HCT116 (cell line): ENCODE results near the gene FAM76B. TPM values are rescaled to one million over a fixed set of nuclear protein-coding genes. Genes with fewer than 3 reads are reported as not detected.

Source experiments
- ATAC-seq: fragments of 200-7000 bp; cut with Tn5 transposase; 2 replicates; pipeline ENCODE4 v1.9.1; 2020; ENCODE audit warnings: mild to moderate bottlenecking, moderate library complexity
- BruUV-seq: library from RNA; stranded (reverse); fragments of 400-500 nt; replicated peaks from 2 replicates; lab custom pipeline; 2021; lab: Mats Ljungman, UMichigan
- CTCF ChIA-PET: fragments of 300-600 bp; sonication (Branson Sonifier 250); formaldehyde crosslinking; loops from one replicate; lab custom pipeline; 2021; ENCODE audit warnings: antibody characterized with exemption; lab: Charles Lee
- POLR2A ChIA-PET: fragments of 300-600, 350-600 bp; sonication (Branson Sonifier 250); formaldehyde crosslinking; loops from one replicate; lab custom pipeline; 2021; ENCODE audit warnings: antibody characterized with exemption; lab: Charles Lee
- RAD21 ChIA-PET, 2 experiments: fragments of 300-600 bp; sonication (Branson Sonifier 250); formaldehyde crosslinking; loops; one replicate each; lab custom pipeline; 2023; ENCODE audit warnings: low total read pairs in 2 of 2; ENCODE audit not compliant: uncharacterized antibody in 2 of 2, unreplicated experiment in 2 of 2, low non-redundant PET in 1 of 2; lab: Charles Lee
- DNase-seq: peaks from one replicate; pipeline ENCODE4 v3.0.0-alpha.2; 2010; ENCODE audit warnings: low read depth, low spot score
- H2AFZ ChIP-seq: fragments of 200-600 bp; shearing (Covaris generic), sonication (generic); 2 replicates; pipeline ENCODE4 v1.6.1; 2017; ENCODE audit warnings: low read depth, mixed run types, mixed read lengths, antibody characterized with exemption, low read length; ENCODE audit not compliant: poor library complexity, severe bottlenecking
- H3K27ac ChIP-seq: 2 replicates; pipeline ENCODE4 v1.5.1; 2012; ENCODE audit warnings: low read depth, low read length
- H3K27me3 ChIP-seq: fragments of 200-600 bp; sonication (generic); 2 replicates; pipeline ENCODE4 v1.6.1; 2016; ENCODE audit warnings: mixed run types, low read length, mixed read lengths; ENCODE audit not compliant: insufficient read depth
- H3K36me3 ChIP-seq, 2 experiments: fragments of 200-500 bp in 1 of 2; fragments of 200-600 bp in 1 of 2; sonication (Bioruptor generic) in 1 of 2; sonication (generic) in 1 of 2; 2 replicates each; pipeline versions ENCODE4 v1.5.1 to v1.6.1; 2014 to 2016; ENCODE audit warnings: low read length in 2 of 2, inconsistent platforms in 1 of 2, mixed read lengths in 1 of 2, mixed run types in 1 of 2; ENCODE audit not compliant: insufficient read depth in 2 of 2, control insufficient read depth in 1 of 2
- H3K4me1 ChIP-seq, 2 experiments: fragments of 200-600 bp in 1 of 2; sonication (generic) in 1 of 2; 2 replicates each; pipeline versions ENCODE4 v1.5.1 to v1.6.1; 2012 to 2017; ENCODE audit warnings: low read length in 2 of 2, inconsistent platforms in 1 of 2, mild to moderate bottlenecking in 1 of 2, mixed read lengths in 1 of 2, mixed run types in 1 of 2, moderate library complexity in 1 of 2; ENCODE audit not compliant: insufficient read depth in 2 of 2, control insufficient read depth in 1 of 2
- H3K4me2 ChIP-seq: fragments of 200-600 bp; sonication (generic); 2 replicates; pipeline ENCODE4 v1.6.1; 2017; ENCODE audit warnings: mixed run types, low read length, mixed read lengths
- H3K4me3 ChIP-seq, 2 experiments: fragments of 200-600 bp in 1 of 2; sonication (generic) in 1 of 2; replicated peaks in 1 of 2; 2 replicates each; pipeline ENCODE4 v1.5.1; 2011 to 2016; ENCODE audit warnings: low read length in 2 of 2, control low read depth in 1 of 2, low read depth in 1 of 2, mild to moderate bottlenecking in 1 of 2, mixed read lengths in 1 of 2, mixed run types in 1 of 2
- H3K79me2 ChIP-seq: fragments of 200-600 bp; sonication (generic); 2 replicates; pipeline ENCODE4 v1.6.1; 2017; ENCODE audit warnings: mild to moderate bottlenecking, mixed run types, low read length, moderate library complexity, mixed read lengths; ENCODE audit not compliant: insufficient read depth
- H3K9ac ChIP-seq: fragments of 200-600 bp; sonication (generic); 2 replicates; pipeline ENCODE4 v1.6.1; 2016; ENCODE audit warnings: low read length, mixed read lengths
- H3K9me2 ChIP-seq: fragments of 200-600 bp; sonication (generic), shearing (Covaris generic); 2 replicates; pipeline ENCODE4 v1.6.1; 2017; ENCODE audit warnings: mixed run types, mild to moderate bottlenecking, moderate library complexity; ENCODE audit not compliant: insufficient read depth
- H3K9me3 ChIP-seq, 2 experiments: fragments of 200-500 bp in 1 of 2; fragments of 200-600 bp in 1 of 2; sonication (Bioruptor generic) in 1 of 2; sonication (generic) in 1 of 2; 2 replicates each; pipeline ENCODE4 v1.6.1; 2014 to 2017; ENCODE audit warnings: low read length in 2 of 2, mixed read lengths in 2 of 2, inconsistent platforms in 1 of 2, low read depth in 1 of 2, mild to moderate bottlenecking in 1 of 2, mixed run types in 1 of 2, moderate library complexity in 1 of 2; ENCODE audit not compliant: control insufficient read depth in 1 of 2, insufficient read depth in 1 of 2
- H4K20me1 ChIP-seq: fragments of 200-600 bp; sonication (generic), shearing (Covaris generic); 2 replicates; pipeline ENCODE4 v1.6.1; 2017; ENCODE audit warnings: mixed run types, mild to moderate bottlenecking, moderate library complexity; ENCODE audit not compliant: insufficient read depth
- CBX3 ChIP-seq: IDR thresholded peaks from 2 replicates; pipeline ENCODE4 v1.6.1; 2012; ENCODE audit warnings: low read depth
- CTCF ChIP-seq, 3 experiments: fragments of 200-600 bp in 1 of 3; sonication (generic) in 1 of 3; IDR thresholded peaks in 2 of 3; conservative IDR thresholded peaks in 1 of 3; 2 replicates each; pipeline ENCODE4 v1.5.1; 2012 to 2017; ENCODE audit warnings: low read depth in 2 of 3, low read length in 2 of 3, antibody characterized with exemption in 1 of 3, borderline replicate concordance in 1 of 3, control low read depth in 1 of 3, mild to moderate bottlenecking in 1 of 3, mixed read lengths in 1 of 3, mixed run types in 1 of 3, moderate library complexity in 1 of 3; ENCODE audit not compliant: insufficient read depth in 1 of 3
- FOSL1 ChIP-seq: IDR thresholded peaks from 2 replicates; pipeline ENCODE4 v1.6.1; 2012; ENCODE audit warnings: low read depth
- JUND ChIP-seq: IDR thresholded peaks from 2 replicates; pipeline ENCODE4 v1.6.1; 2012
- POLR2A ChIP-seq: IDR thresholded peaks from 2 replicates; pipeline ENCODE4 v1.7.0; 2011; ENCODE audit warnings: borderline replicate concordance; ENCODE audit not compliant: insufficient read depth, insufficient read length; ENCODE audit errors: extremely low read depth
- REST ChIP-seq: IDR thresholded peaks from 2 replicates; pipeline ENCODE4 v1.6.1; 2012; ENCODE audit warnings: low read depth
- SIN3A ChIP-seq: IDR thresholded peaks from 2 replicates; pipeline ENCODE4 v1.6.1; 2012; ENCODE audit warnings: low read depth
- TCF7L2 ChIP-seq: IDR thresholded peaks from 2 replicates; pipeline ENCODE4 v1.7.0; 2011; ENCODE audit warnings: borderline replicate concordance, inconsistent platforms; ENCODE audit not compliant: insufficient read depth, insufficient read length; ENCODE audit errors: extremely low read depth
- ZNF274 ChIP-seq: fragments of 200-500 bp; sonication (Bioruptor generic); IDR thresholded peaks from 2 replicates; pipeline ENCODE4 v1.6.1; 2014; ENCODE audit warnings: mild to moderate bottlenecking, low read depth, low read length, inconsistent platforms
- intact Hi-C: fragments of 100-400 bp; cut with micrococcal nuclease; formaldehyde crosslinking; loops from 2 replicates; pipeline ENCODE4 v1.10.0; 2022
- total RNA-seq: library from RNA; stranded (reverse); gene quantifications from one replicate; pipeline ENCODE4 v1.2.1, GENCODE V29; 2021; ENCODE audit not compliant: unreplicated experiment

Gene FAM76B
- total RNA-seq, 1 experiment from 2014 or later, result 27.5 TPM

- no peak for TF ChIP-seq SIN3A
- TF ChIP-seq CTCF (IDR thresholded peaks at IDR 0.05 in 2 of 3, conservative IDR thresholded peaks at IDR 0.05 in 1 of 3; ENCODE audit: borderline replicate concordance in 1 of 3, insufficient read depth in 1 of 3, low read depth in 2 of 3, low read length in 2 of 3), result no peak
- TF ChIP-seq FOSL1, result no peak
- no peak for TF ChIP-seq ZNF274
- no peak for TF ChIP-seq REST
- no peak for TF ChIP-seq JUND
- TF ChIP-seq POLR2A, result no peak
- TF ChIP-seq TCF7L2, result no peak
- no peak for TF ChIP-seq CBX3
- no peak overlapping the region for H3K4me2 ChIP-seq
- BruUV-seq, result no TSS peak
- H4K20me1 ChIP-seq, result no peaks in the 10 kb centered on the region; the same call in 1 of the 2 replicates
- H3K9ac ChIP-seq, result no peak overlapping the region
- intact Hi-C loops, result no loop called here
- ChIA-PET CTCF (interaction anchor here (0.5 kb wide), 1 partner anchor 594 kb away, joined by 3 read pairs; no protein-coding TSS in a partner anchor), RAD21 (no interaction called here), POLR2A (interaction anchor here (1.3 kb wide), 1 partner anchor 9 kb away, joined by 5 read pairs; the partner anchor contains the start of gene CEP57)
- no peak for DNase-seq
- H3K36me3 ChIP-seq, result 0 out of 4 replicates have a peak, but pooled peaks cover 0 to 6% of the 10 kb centered on the region in 2 experiments
- H2AFZ ChIP-seq, result no peak overlapping the region
- H3K9me3 ChIP-seq, result no peaks in the 10 kb centered on the region
- H3K4me1 ChIP-seq, result no peaks in the 10 kb centered on the region
- no peak overlapping the region for H3K27ac ChIP-seq
- H3K9me2 ChIP-seq, result no peaks in the 10 kb centered on the region
- H3K27me3 ChIP-seq, result no peaks in the 10 kb centered on the region
- no peak overlapping the region for H3K4me3 ChIP-seq
- ATAC-seq, result no peak
- H3K79me2 ChIP-seq, result peaks cover 18% of the 10 kb centered on the region
Measured at GRCh38 chr11:95800438-95800837, 10.9 kb upstream of the FAM76B start.
